PC-3 (cell line): Measurements from ENCODE around the gene DHRS1. TPM values are rescaled to one million over a fixed set of nuclear protein-coding genes. Genes with fewer than 3 reads are reported as not detected.
A peak's percentile ranks its signal among the peaks of the same experiment; 100 is the strongest.

Source experiments
- ATAC-seq: fragments of 200-7000 bp; cut with Tn5 transposase; 2 replicates; pipeline ENCODE4 v1.9.1; 2020; ENCODE audit warnings: mild to moderate bottlenecking, moderate library complexity
- BruUV-seq: library from RNA; stranded (reverse); fragments of 400-500 nt; replicated peaks from 2 replicates; lab custom pipeline; 2021; lab: Mats Ljungman, UMichigan
- CTCF ChIA-PET: fragments of 300-600 bp; sonication (Branson Sonifier 250); formaldehyde crosslinking; loops from one replicate; lab custom pipeline; 2022; ENCODE audit warnings: antibody characterized with exemption; lab: Charles Lee
- POLR2A ChIA-PET: fragments of 300-600 bp; sonication (Branson Sonifier 250); formaldehyde crosslinking; loops from one replicate; lab custom pipeline; 2022; ENCODE audit warnings: antibody characterized with exemption; ENCODE audit not compliant: unreplicated experiment; lab: Charles Lee
- DNase-seq: peaks from one replicate; pipeline ENCODE4 v3.0.0-alpha.2; 2015
- H2AFZ ChIP-seq: fragments of 300-600 bp; sonication (generic); 2 replicates; pipeline ENCODE4 v1.6.0; 2016; ENCODE audit warnings: antibody characterized with exemption, low read length
- H3F3A ChIP-seq: fragments of 300-600 bp; sonication (generic); one replicate; pipeline ENCODE4 v1.6.0; 2017; ENCODE audit warnings: antibody characterized with exemption, low read length, control low read depth, mild to moderate bottlenecking; ENCODE audit not compliant: unreplicated experiment
- H3K27ac ChIP-seq: fragments of 300-600 bp; sonication (generic); 2 replicates; pipeline ENCODE4 v1.5.1; 2016; ENCODE audit warnings: mild to moderate bottlenecking, low read length
- H3K27me3 ChIP-seq: fragments of 300-600 bp; sonication (generic); 2 replicates; pipeline ENCODE4 v1.6.1; 2016; ENCODE audit warnings: low read length, mixed read lengths
- H3K36me3 ChIP-seq: fragments of 300-600 bp; sonication (generic); 2 replicates; pipeline ENCODE4 v1.6.1; 2016; ENCODE audit warnings: low read depth, mixed run types, low read length, mixed read lengths
- H3K4me1 ChIP-seq: fragments of 300-600 bp; sonication (generic); 2 replicates; pipeline ENCODE4 v1.5.1; 2016; ENCODE audit warnings: low read length; ENCODE audit not compliant: insufficient read depth
- H3K4me2 ChIP-seq: fragments of 300-600 bp; sonication (generic); 2 replicates; pipeline ENCODE4 v1.6.0; 2016; ENCODE audit warnings: low read length
- H3K4me3 ChIP-seq: fragments of 300-600 bp; sonication (generic); 2 replicates; pipeline ENCODE4 v1.5.1; 2016; ENCODE audit warnings: mild to moderate bottlenecking, low read length, mixed read lengths
- H3K79me2 ChIP-seq: fragments of 300-600 bp; sonication (generic); 2 replicates; pipeline ENCODE4 v1.6.1; 2017; ENCODE audit warnings: low read length, mixed read lengths
- H3K9ac ChIP-seq: fragments of 300-600 bp; sonication (generic); 2 replicates; pipeline ENCODE4 v1.6.0; 2016; ENCODE audit warnings: mild to moderate bottlenecking, low read length
- H3K9me2 ChIP-seq: fragments of 300-600 bp; sonication (generic); replicated peaks from 2 replicates; pipeline ENCODE4 v1.6.1; 2016; ENCODE audit warnings: mixed run types, low read length, mixed read lengths
- H3K9me3 ChIP-seq: fragments of 300-600 bp; sonication (generic); 2 replicates; pipeline ENCODE4 v1.6.1; 2016; ENCODE audit warnings: low read length, mixed read lengths
- H4K20me1 ChIP-seq: fragments of 300-600 bp; sonication (generic); 2 replicates; pipeline ENCODE4 v1.6.1; 2016; ENCODE audit warnings: low read length, mixed read lengths
- EZH2phosphoT487 ChIP-seq: fragments of 300-600 bp; sonication (generic); IDR thresholded peaks from 2 replicates; pipeline ENCODE4 v1.6.1; 2018; ENCODE audit warnings: mild to moderate bottlenecking, antibody characterized with exemption, low read length, borderline replicate concordance
- intact Hi-C: fragments of 100-400 bp; cut with micrococcal nuclease; formaldehyde crosslinking; loops from 2 replicates; pipeline ENCODE4 v1.9.0; 2023
- total RNA-seq: library from RNA; depleted of rRNA; stranded (reverse); fragments of >200 nt; gene quantifications from 2 replicates; pipeline ENCODE4 v1.2.3, GENCODE V29; 2014; rRNA removed
- TF ChIP-seq, protein P1 (sequence below): fragments of 300-600 bp; sonication (generic); conservative IDR thresholded peaks from 2 replicates; pipeline ENCODE4 v1.5.1; 2017; ENCODE audit warnings: antibody characterized with exemption, low read depth, mild to moderate bottlenecking, low read length

Gene DHRS1
- total RNA-seq, 1 experiment from 2014 or later, result 15.9 TPM

DNA sequence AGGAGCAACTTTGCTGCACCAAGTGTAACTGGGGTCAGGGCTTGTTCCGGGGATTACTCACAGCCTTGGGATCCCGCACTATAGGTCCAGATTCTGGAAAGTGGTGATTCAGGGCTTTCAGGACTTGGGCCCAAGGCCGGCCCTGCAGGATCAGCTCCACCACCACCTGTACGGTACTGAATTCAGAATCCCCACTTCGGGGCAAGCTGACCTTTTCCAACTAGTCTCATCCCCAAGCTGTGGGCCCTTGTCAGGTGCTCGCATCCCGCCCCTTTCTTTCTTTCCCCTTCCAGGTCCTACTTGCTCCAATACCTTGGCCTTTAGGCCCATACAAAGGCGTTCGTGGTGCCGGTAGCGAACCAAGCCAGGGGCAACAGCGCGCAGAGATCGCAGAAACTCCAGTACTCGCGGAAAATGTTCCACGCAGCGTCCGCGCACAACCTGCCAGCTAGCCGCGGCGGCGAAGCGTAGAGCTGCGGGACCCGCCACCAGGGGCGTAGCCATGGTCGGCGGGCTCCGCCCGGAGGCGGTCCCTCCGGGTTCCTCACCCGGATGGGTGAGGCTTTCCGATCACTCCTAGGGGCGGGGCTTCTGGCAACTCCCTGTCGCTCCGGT is 57.6 kb downstream of the DHRS1 start:
- Histone ChIP-seq H2AFZ (peak overlapping the region; percentile 89), H3K9me2 (no peaks in the 10 kb centered on the region), H3F3A (no peaks in the 10 kb centered on the region), H3K27ac (peak overlapping the region; percentile 92), H3K36me3 (peaks cover 36% of the 10 kb centered on the region), H4K20me1 (0 out of 2 replicates have a peak, but pooled peaks cover 3% of the 10 kb centered on the region), H3K4me1 (peaks cover 42% of the 10 kb centered on the region), H3K4me2 (peak overlapping the region; percentile 91), H3K27me3 (no peaks in the 10 kb centered on the region), H3K9me3 (no peaks in the 10 kb centered on the region), H3K79me2 (peaks cover 26% of the 10 kb centered on the region), H3K4me3 (peak overlapping the region; percentile 76), H3K9ac (peak overlapping the region; percentile 88)
- intact Hi-C loops, result loop anchor here (1.0 to 2.0 kb wide), 4 partner anchors 10 to 189 kb away; partner anchors contain the start of genes GMPR2, NEDD8, RABGGTA and TM9SF1
- TF ChIP-seq, protein P1, sequence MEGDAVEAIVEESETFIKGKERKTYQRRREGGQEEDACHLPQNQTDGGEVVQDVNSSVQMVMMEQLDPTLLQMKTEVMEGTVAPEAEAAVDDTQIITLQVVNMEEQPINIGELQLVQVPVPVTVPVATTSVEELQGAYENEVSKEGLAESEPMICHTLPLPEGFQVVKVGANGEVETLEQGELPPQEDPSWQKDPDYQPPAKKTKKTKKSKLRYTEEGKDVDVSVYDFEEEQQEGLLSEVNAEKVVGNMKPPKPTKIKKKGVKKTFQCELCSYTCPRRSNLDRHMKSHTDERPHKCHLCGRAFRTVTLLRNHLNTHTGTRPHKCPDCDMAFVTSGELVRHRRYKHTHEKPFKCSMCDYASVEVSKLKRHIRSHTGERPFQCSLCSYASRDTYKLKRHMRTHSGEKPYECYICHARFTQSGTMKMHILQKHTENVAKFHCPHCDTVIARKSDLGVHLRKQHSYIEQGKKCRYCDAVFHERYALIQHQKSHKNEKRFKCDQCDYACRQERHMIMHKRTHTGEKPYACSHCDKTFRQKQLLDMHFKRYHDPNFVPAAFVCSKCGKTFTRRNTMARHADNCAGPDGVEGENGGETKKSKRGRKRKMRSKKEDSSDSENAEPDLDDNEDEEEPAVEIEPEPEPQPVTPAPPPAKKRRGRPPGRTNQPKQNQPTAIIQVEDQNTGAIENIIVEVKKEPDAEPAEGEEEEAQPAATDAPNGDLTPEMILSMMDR, result 0 out of 2 replicates have a peak, but pooled peaks have one; percentile 27
- TF ChIP-seq EZH2phosphoT487, result no peak
- BruUV-seq, result TSS peak; percentile 49
- ChIA-PET CTCF (interaction anchor here (0.6 to 2.6 kb wide), 10 partner anchors 26 to 200 kb away, joined by 3 to 55 read pairs (median 4); partner anchors contain the start of genes CHMP4A, CIDEB, MDP1 and RABGGTA), POLR2A (interaction anchor here (0.6 to 1.3 kb wide), 10 partner anchors 27 to 95 kb away, joined by 3 to 16 read pairs (median 4); partner anchors contain the start of genes CIDEB, DHRS1, NOP9 and PSME2)
- DNase-seq (peak; percentile 95), ATAC-seq (peak; percentile 87)

Other genes starting within 250 kb of the DHRS1 start
- not detected in 2 replicates for gene CARMIL3, start 247.8 kb downstream of the DHRS1 start, total RNA-seq
- gene CPNE6, start 228.2 kb downstream of the DHRS1 start, total RNA-seq, result not detected in 2 replicates
- 10.0 and 11.6 TPM in 2 replicates for gene PCK2, start 205.5 kb downstream of the DHRS1 start, total RNA-seq
- gene DCAF11, start 185.0 kb downstream of the DHRS1 start, total RNA-seq, result 68.2 and 85.8 TPM in 2 replicates
- gene NRL, start 184.8 kb downstream of the DHRS1 start, total RNA-seq, result 1.5 and 1.7 TPM in 2 replicates
- 0.55 TPM in 1 of 2 replicates, not detected in the other for gene FITM1, start 169.1 kb downstream of the DHRS1 start, total RNA-seq
- 140 and 163 TPM in 2 replicates for gene PSME1, start 163.6 kb downstream of the DHRS1 start, total RNA-seq
- 30.1 and 36.7 TPM in 2 replicates for gene EMC9, start 158.2 kb downstream of the DHRS1 start, total RNA-seq
- gene PSME2, start 153.2 kb downstream of the DHRS1 start, total RNA-seq, result 211 and 297 TPM in 2 replicates
- 69.6 and 79.4 TPM in 2 replicates for gene RNF31, start 152.3 kb downstream of the DHRS1 start, total RNA-seq
- gene IRF9, start 138.5 kb downstream of the DHRS1 start, total RNA-seq, result 10.5 and 20.6 TPM in 2 replicates
- gene REC8, start 127.7 kb downstream of the DHRS1 start, total RNA-seq, result 1.9 and 5.7 TPM in 2 replicates
- 193 and 211 TPM in 2 replicates for gene IPO4, start 111.0 kb downstream of the DHRS1 start, total RNA-seq
- gene TM9SF1, start 104.3 kb downstream of the DHRS1 start, total RNA-seq, result 52.1 and 58.3 TPM in 2 replicates
- 0.11 TPM in 1 of 2 replicates, not detected in the other for gene TSSK4, start 94.1 kb downstream of the DHRS1 start, total RNA-seq
- gene CHMP4A, start 86.3 kb downstream of the DHRS1 start, total RNA-seq, result 58.3 and 67.9 TPM in 2 replicates
- 16.2 and 23.5 TPM in 2 replicates for gene MDP1, start 83.7 kb downstream of the DHRS1 start, total RNA-seq
- 330 and 337 TPM in 2 replicates for gene NEDD8, start 67.4 kb downstream of the DHRS1 start, total RNA-seq
- 51.8 and 56.9 TPM in 2 replicates for gene GMPR2, start 66.9 kb downstream of the DHRS1 start, total RNA-seq
- 31.7 and 39.8 TPM in 2 replicates for gene TINF2, start 57.2 kb downstream of the DHRS1 start, total RNA-seq
- 2.6 and 3.2 TPM in 2 replicates for gene TGM1, start 36.6 kb downstream of the DHRS1 start, total RNA-seq
- 39.2 and 51.5 TPM in 2 replicates for gene RABGGTA, start 28.2 kb downstream of the DHRS1 start, total RNA-seq
- 30.4 and 35.5 TPM in 2 replicates for gene NOP9, start 70 bp upstream of the DHRS1 start, total RNA-seq
- not detected in 2 replicates for gene CIDEB, start 8.2 kb upstream of the DHRS1 start, total RNA-seq
- gene LTB4R2, start 10.4 kb upstream of the DHRS1 start, total RNA-seq, result 9.3 and 19.3 TPM in 2 replicates
- gene LTB4R, start 11.7 kb upstream of the DHRS1 start, total RNA-seq, result 11.6 and 13.1 TPM in 2 replicates
- 0.04 TPM in 1 of 2 replicates, not detected in the other for gene ADCY4, start 35.3 kb upstream of the DHRS1 start, total RNA-seq
- gene RIPK3, start 40.2 kb upstream of the DHRS1 start, total RNA-seq, result not detected in 2 replicates
- gene NFATC4, start 68.4 kb upstream of the DHRS1 start, total RNA-seq, result 11.5 and 15.1 TPM in 2 replicates
- gene NYNRIN, start 99.2 kb upstream of the DHRS1 start, total RNA-seq, result 2.7 and 3.1 TPM in 2 replicates
- gene CBLN3, start 129.9 kb upstream of the DHRS1 start, total RNA-seq, result 2.9 and 3.4 TPM in 2 replicates
- gene KHNYN, start 130.2 kb upstream of the DHRS1 start, total RNA-seq, result 50.9 and 51.6 TPM in 2 replicates
- 24.7 and 29.8 TPM in 2 replicates for gene SDR39U1, start 143.0 kb upstream of the DHRS1 start, total RNA-seq
- gene CMA1, start 208.5 kb upstream of the DHRS1 start, total RNA-seq, result not detected in 2 replicates